Measurements from ENCODE around the gene CNGA2. TPM values are rescaled to one million over a fixed set of nuclear protein-coding genes. Genes with fewer than 3 reads are reported as not detected.

Gene CNGA2
- total and polyA plus RNA-seq, 5 donors from 2014 or later: not detected

DNA sequence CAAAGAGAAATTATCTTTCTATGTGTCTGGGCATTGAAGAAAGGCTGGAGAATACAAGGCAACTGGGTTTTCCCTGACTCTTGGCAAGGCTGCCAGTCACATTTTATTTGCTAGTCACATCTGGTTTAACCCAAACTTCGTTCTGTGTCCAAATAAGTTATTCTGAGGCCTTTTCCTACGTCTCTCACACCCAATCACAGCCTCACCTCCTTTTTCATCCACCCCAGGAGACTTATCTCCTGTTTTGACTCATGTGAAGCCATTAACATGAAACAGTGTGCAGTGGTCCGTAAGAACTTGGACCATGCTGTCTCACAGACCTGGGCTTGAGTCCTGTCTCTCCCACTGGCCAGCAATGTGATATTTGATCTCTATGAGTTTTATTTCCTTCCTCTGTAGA is 59.3 kb downstream of the CNGA2 start:
- Histone ChIP-seq H3K27ac (ENCODE audit: insufficient read depth, low read length, poor library complexity, severe bottlenecking) (no peak overlapping the region), H3K4me3 (ENCODE audit: low read depth, low read length) (no peak overlapping the region), H3K9me3 (ENCODE audit: control insufficient read depth in 2 of 2, low read length in 2 of 2) (no peaks in the 10 kb centered on the region), H3K36me3 (ENCODE audit: control insufficient read depth, insufficient read depth, low read length) (no peaks in the 10 kb centered on the region), H3K27me3 (ENCODE audit: control insufficient read depth, insufficient read depth, low read length) (no peaks in the 10 kb centered on the region), H3K4me1 (ENCODE audit: control insufficient read depth, insufficient read depth, low read length, poor library complexity, severe bottlenecking) (no peaks in the 10 kb centered on the region)
- Mint-ChIP-seq H3K4me1 (no peaks in the 10 kb centered on the region), H3K36me3 (no peaks in the 10 kb centered on the region), H3K27ac (no peak overlapping the region), H3K27me3 (no peaks in the 10 kb centered on the region), H3K9me3 (peaks cover 0 to 9% (median 0%) of the 10 kb centered on the region in 7 donors), H3K4me3 (no peak overlapping the region)
- ATAC-seq (ENCODE audit: low read depth in 2 of 2) (no peak), DNase-seq (no peak)

Other genes with a start within 250 kb of the CNGA2 start
- not detected for gene PASD1, start 171.1 kb upstream of the CNGA2 start, total RNA-seq
- not detected for gene PASD1, start 171.1 kb upstream of the CNGA2 start, polyA plus RNA-seq
- gene PRRG3, start 39.3 kb upstream of the CNGA2 start, total RNA-seq: not detected
- gene PRRG3, start 39.3 kb upstream of the CNGA2 start, polyA plus RNA-seq: not detected
- gene FATE1, start 18.7 kb upstream of the CNGA2 start, total RNA-seq: not detected
- not detected for gene FATE1, start 18.7 kb upstream of the CNGA2 start, polyA plus RNA-seq
- not detected for gene MAGEA4, start 178.1 kb downstream of the CNGA2 start, total RNA-seq
- gene MAGEA4, start 178.1 kb downstream of the CNGA2 start, polyA plus RNA-seq: not detected
- not detected for gene GABRE, start 239.9 kb downstream of the CNGA2 start, total RNA-seq
- not detected for gene GABRE, start 239.9 kb downstream of the CNGA2 start, polyA plus RNA-seq